Endothelial cell of umbilical vein (primary cell): ENCODE data around the gene RASIP1. TPM values are rescaled to one million over a fixed set of nuclear protein-coding genes. Genes with fewer than 3 reads are reported as not detected.

Source experiments
- BruUV-seq: library from RNA; stranded (reverse); fragments of 400-500 nt; replicated peaks from 2 replicates; lab custom pipeline; 2021; lab: Mats Ljungman, UMichigan
- CTCF ChIA-PET: fragments of 300-600, 350-600 bp; sonication (Branson Sonifier 250); formaldehyde crosslinking; loops from one replicate; lab custom pipeline; 2021; ENCODE audit warnings: antibody characterized with exemption, inconsistent platforms; lab: Charles Lee
- POLR2A ChIA-PET: fragments of 300-600, 350-600 bp; sonication (Branson Sonifier 250); formaldehyde crosslinking; loops from one replicate; lab custom pipeline; 2021; ENCODE audit warnings: antibody characterized with exemption, inconsistent platforms; lab: Charles Lee
- DNase-seq: peaks from one replicate; pipeline ENCODE4 v3.0.0-alpha.2; 2011; ENCODE audit warnings: low read depth, low spot score
- FAIRE-seq: peaks from 2 replicates; lab custom pipeline; 2011; peaks lifted over from hg19 to GRCh38; lab: Jason Lieb, UNC
- H2AFZ ChIP-seq: 2 replicates; pipeline ENCODE4 v1.6.0; 2012; ENCODE audit warnings: low read depth, low read length, control low read depth, inconsistent platforms
- H3K27ac ChIP-seq: 2 replicates; pipeline ENCODE4 v1.5.1; 2011; ENCODE audit warnings: low read depth, mild to moderate bottlenecking, control low read depth, low read length, moderate library complexity; ENCODE audit not compliant: insufficient read depth
- H3K27me3 ChIP-seq, 2 experiments: 2 replicates each; pipeline versions ENCODE4 v1.6.0 to v1.6.1; 2011; ENCODE audit warnings: low read length in 2 of 2, mixed read lengths in 1 of 2; ENCODE audit not compliant: control insufficient read depth in 2 of 2, insufficient read depth in 2 of 2
- H3K36me3 ChIP-seq, 2 experiments: 2 replicates in 1 of 2; 3 replicates in 1 of 2; pipeline ENCODE4 v1.5.1; 2011; ENCODE audit warnings: low read length in 2 of 2, mild to moderate bottlenecking in 1 of 2, moderate library complexity in 1 of 2; ENCODE audit not compliant: control insufficient read depth in 2 of 2, insufficient read depth in 2 of 2; ENCODE audit errors: extremely low read depth in 1 of 2
- H3K4me1 ChIP-seq: 3 replicates; pipeline ENCODE4 v1.5.1; 2011; ENCODE audit warnings: mild to moderate bottlenecking, low read length; ENCODE audit not compliant: control insufficient read depth, insufficient read depth; ENCODE audit errors: extremely low read depth
- H3K4me2 ChIP-seq: 2 replicates; pipeline ENCODE4 v1.6.1; 2011; ENCODE audit warnings: low read length, control low read depth, mixed read lengths; ENCODE audit not compliant: insufficient read depth
- H3K4me3 ChIP-seq, 3 experiments: fragments of 200-600 bp in 1 of 3; sonication (generic), shearing (Covaris generic) in 1 of 3; replicated peaks in 1 of 3; 2 replicates each; pipeline ENCODE4 v1.5.1; 2011 to 2016; ENCODE audit warnings: control low read depth in 3 of 3, low read length in 3 of 3, mild to moderate bottlenecking in 2 of 3, inconsistent platforms in 1 of 3, low read depth in 1 of 3, moderate library complexity in 1 of 3; ENCODE audit not compliant: insufficient read depth in 1 of 3
- H3K79me2 ChIP-seq: 2 replicates; pipeline ENCODE4 v1.6.0; 2012; ENCODE audit warnings: low read length, inconsistent platforms; ENCODE audit not compliant: control insufficient read depth, insufficient read depth
- H3K9ac ChIP-seq: replicated peaks from 2 replicates; pipeline ENCODE3; 2011; ENCODE audit warnings: low read length, control low read depth; ENCODE audit not compliant: insufficient read depth; ENCODE audit errors: extremely low read depth
- H3K9me1 ChIP-seq: replicated peaks from 3 replicates; pipeline ENCODE4 v1.6.0; 2011; ENCODE audit warnings: mild to moderate bottlenecking, low read length; ENCODE audit not compliant: control insufficient read depth, insufficient read depth; ENCODE audit errors: extremely low read depth
- H3K9me3 ChIP-seq: replicated peaks from 2 replicates; pipeline ENCODE4 v1.5.1; 2012; ENCODE audit warnings: low read length, inconsistent platforms; ENCODE audit not compliant: control insufficient read depth, insufficient read depth
- H4K20me1 ChIP-seq: replicated peaks from 2 replicates; pipeline ENCODE3; 2011; ENCODE audit warnings: mild to moderate bottlenecking, low read length; ENCODE audit not compliant: control insufficient read depth, insufficient read depth; ENCODE audit errors: extremely low read depth
- CTCF ChIP-seq, 2 donors: IDR thresholded peaks; 1 replicate in 1 of 2; 2 replicates in 1 of 2; pipeline ENCODE4 v1.5.1; 2011; ENCODE audit warnings: low read length in 2 of 2, mild to moderate bottlenecking in 2 of 2, moderate library complexity in 2 of 2, control low read depth in 1 of 2, inconsistent platforms in 1 of 2, low read depth in 1 of 2; ENCODE audit not compliant: insufficient read depth in 1 of 2; ENCODE audit errors: extremely low read depth in 1 of 2
- EZH2 ChIP-seq: IDR thresholded peaks from 2 replicates; pipeline ENCODE4 v1.6.1; 2012; ENCODE audit warnings: borderline replicate concordance, low read depth, mild to moderate bottlenecking, moderate library complexity, low read length, inconsistent platforms; ENCODE audit not compliant: severe bottlenecking
- FOS ChIP-seq: IDR thresholded peaks from 2 replicates; pipeline ENCODE4 v1.6.1; 2011; ENCODE audit warnings: mild to moderate bottlenecking, low read length, moderate library complexity, borderline replicate concordance; ENCODE audit not compliant: insufficient read depth
- GATA2 ChIP-seq: IDR thresholded peaks from 2 replicates; pipeline ENCODE4 v1.7.0; 2011; ENCODE audit warnings: low read depth, mild to moderate bottlenecking, moderate library complexity, mixed read lengths, low read length; ENCODE audit not compliant: insufficient read length, insufficient read depth
- JUN ChIP-seq: IDR thresholded peaks from 2 replicates; pipeline ENCODE4 v1.6.1; 2011; ENCODE audit warnings: borderline replicate concordance, low read depth; ENCODE audit not compliant: insufficient read length, insufficient read depth
- MAX ChIP-seq: IDR thresholded peaks from 2 replicates; pipeline ENCODE4 v1.6.1; 2011; ENCODE audit not compliant: insufficient read depth, insufficient read length
- MYC ChIP-seq: IDR thresholded peaks from one replicate; pipeline ENCODE4 v1.6.1; 2011; ENCODE audit warnings: mild to moderate bottlenecking, low read depth, low read length
- POLR2A ChIP-seq: IDR thresholded peaks from 2 replicates; pipeline ENCODE4 v1.6.1; 2012; ENCODE audit warnings: low read depth, mild to moderate bottlenecking, control low read depth, low read length
- POLR2AphosphoS5 ChIP-seq: IDR thresholded peaks from 2 replicates; pipeline ENCODE4 v1.6.1; 2012; ENCODE audit warnings: low read depth, mild to moderate bottlenecking, control low read depth, low read length, moderate library complexity; ENCODE audit not compliant: insufficient read depth
- dilution Hi-C: fragments of 300-500 bp; cut with MboI; formaldehyde crosslinking; loops from one replicate; pipeline ENCODE4 v1.15.0; 2019; ENCODE audit warnings: low sequenced_read_pairs; ENCODE audit not compliant: extremely low pct_ligation_motif_present
- intact Hi-C: fragments of 100-400 bp; cut with micrococcal nuclease; formaldehyde crosslinking; loops from one replicate; pipeline ENCODE4 v1.10.0; 2022
- polyA plus RNA-seq, 4 experiments: library from polyadenylated mRNA; depleted of rRNA in 3 of 4; stranded (reverse) in 3 of 4; unstranded in 1 of 4; fragments of >200 nt; gene quantifications; 2 replicates each; pipeline versions ENCODE4 v1.2.1 to v1.2.3, GENCODE V29; 2011 to 2012; ENCODE audit warnings: missing spikeins in 1 of 4
- total RNA-seq: library from RNA; stranded (reverse); gene quantifications from 2 replicates; pipeline ENCODE4 v1.2.3, GENCODE V29; 2021

RASIP1 gene
- total and polyA plus RNA-seq, 2 donors (not counting 3 experiments of a cell fraction or from before 2014, with no cell fraction given) = 66.2 to 82.1 TPM

GRCh38 chr19:48708471-48708870, 31.9 kb downstream of the RASIP1 start:
- TF ChIP-seq MAX = no peak
- TF ChIP-seq POLR2AphosphoS5 = no peak
- no peak for TF ChIP-seq POLR2A
- no peak for TF ChIP-seq JUN
- no peak for TF ChIP-seq FOS
- no peak for TF ChIP-seq MYC
- no peak for TF ChIP-seq GATA2
- no peak for TF ChIP-seq EZH2
- TF ChIP-seq CTCF (IDR thresholded peaks at IDR 0.05; ENCODE audit: extremely low read depth in 1 of 2, insufficient read depth in 1 of 2, low read depth in 1 of 2, low read length in 2 of 2) = no peak
- POLR2A ChIA-PET = no interaction called here
- dilution Hi-C loops = no loop called here
- DNase-seq = no peak
- Histone ChIP-seq H3K4me3 (no peak overlapping the region), H3K36me3 (no peaks in the 10 kb centered on the region), H3K9me3 (no peaks in the 10 kb centered on the region), H3K4me2 (no peak overlapping the region), H2AFZ (no peak overlapping the region), H3K27ac (no peak overlapping the region), H3K27me3 (no peaks in the 10 kb centered on the region), H3K9me1 (no peaks in the 10 kb centered on the region), H4K20me1 (no peaks in the 10 kb centered on the region), H3K4me1 (peaks cover 5% of the 10 kb centered on the region), H3K9ac (no peak overlapping the region), H3K79me2 (no peaks in the 10 kb centered on the region)
- CTCF ChIA-PET = no interaction called here
- no TSS peak for BruUV-seq
- intact Hi-C loops = no loop called here
- no peak for FAIRE-seq
